HepG2 (cell line): ENCODE results near the gene ZBP1. TPM values are rescaled to one million over a fixed set of nuclear protein-coding genes. Genes with fewer than 3 reads are reported as not detected.

Source experiments
- ATAC-seq: fragments of 200-7000 bp; cut with Tn5 transposase; 3 replicates; pipeline ENCODE4 v1.9.1; 2020; ENCODE audit warnings: mild to moderate bottlenecking, moderate library complexity
- BruUV-seq: library from RNA; stranded (reverse); fragments of 400-500 nt; replicated peaks from 2 replicates; lab custom pipeline; 2021; lab: Mats Ljungman, UMichigan
- CTCF ChIA-PET: fragments of 300-600 bp; formaldehyde crosslinking; extraction: SDS; loops from one replicate; lab custom pipeline; 2021; ENCODE audit warnings: low total read pairs, inconsistent platforms, low intra/inter-chr PET ratio; lab: Yijun Ruan, JAX
- POLR2A ChIA-PET: fragments of 350-600 bp; sonication (Branson Sonifier 250); formaldehyde crosslinking; loops from one replicate; lab custom pipeline; 2020; ENCODE audit warnings: antibody characterized with exemption, inconsistent platforms; lab: Yijun Ruan, JAX
- DNase-seq: peaks from one replicate; pipeline ENCODE4 v3.0.0-alpha.2; 2015; ENCODE audit warnings: low spot score
- FAIRE-seq: peaks from 3 replicates; lab custom pipeline; 2011; peaks lifted over from hg19 to GRCh38; lab: Jason Lieb, UNC
- H2AFZ ChIP-seq: one replicate; pipeline ENCODE4 v1.6.1; 2011; ENCODE audit warnings: low read length, inconsistent platforms
- H3K27ac ChIP-seq: fragments of 300-600 bp; 3 replicates; pipeline ENCODE4 v1.8.0; 2011; ENCODE audit warnings: mixed run types, mild to moderate bottlenecking, mixed read lengths, low read length, inconsistent platforms; ENCODE audit not compliant: insufficient read depth; ENCODE audit errors: extremely low read length
- H3K27me3 ChIP-seq, 2 experiments: fragments of 200-600 bp in 1 of 2; 2 replicates in 1 of 2; 3 replicates in 1 of 2; pipeline versions ENCODE4 v1.6.0 to v1.8.0; 2011; ENCODE audit warnings: low read length in 2 of 2, mild to moderate bottlenecking in 2 of 2, moderate library complexity in 2 of 2, inconsistent platforms in 1 of 2; ENCODE audit not compliant: insufficient read depth in 2 of 2, control insufficient read depth in 1 of 2
- H3K36me3 ChIP-seq, 2 experiments: fragments of 200-600 bp in 1 of 2; replicated peaks in 1 of 2; 2 replicates in 1 of 2; 3 replicates in 1 of 2; pipeline versions ENCODE4 v1.5.1 to v1.8.0; 2011; ENCODE audit warnings: low read length in 2 of 2, inconsistent platforms in 1 of 2; ENCODE audit not compliant: insufficient read depth in 2 of 2, control insufficient read depth in 1 of 2
- H3K4me1 ChIP-seq: 2 replicates; pipeline ENCODE4 v1.5.1; 2012; ENCODE audit warnings: low read length, inconsistent platforms; ENCODE audit not compliant: insufficient read depth
- H3K4me2 ChIP-seq: 2 replicates; pipeline ENCODE4 v1.6.0; 2011; ENCODE audit warnings: low read depth, low read length, inconsistent platforms
- H3K4me3 ChIP-seq, 3 experiments: fragments of 200-600 bp in 1 of 3; sonication (generic), shearing (Covaris generic) in 1 of 3; replicated peaks in 1 of 3; 2 replicates each; pipeline ENCODE4 v1.5.1; 2011 to 2016; ENCODE audit warnings: low read length in 3 of 3, inconsistent platforms in 2 of 3, low read depth in 2 of 3, mild to moderate bottlenecking in 2 of 3, control low read depth in 1 of 3, mixed read lengths in 1 of 3; ENCODE audit not compliant: insufficient read depth in 1 of 3
- H3K79me2 ChIP-seq: one replicate; pipeline ENCODE4 v1.6.1; 2011; ENCODE audit warnings: low read length, inconsistent platforms; ENCODE audit not compliant: insufficient read depth
- H3K9ac ChIP-seq: 2 replicates; pipeline ENCODE4 v1.6.0; 2011; ENCODE audit warnings: mild to moderate bottlenecking, low read depth, low read length, inconsistent platforms; ENCODE audit not compliant: insufficient read depth
- H3K9me3 ChIP-seq: 2 replicates; pipeline ENCODE4 v1.5.1; 2012; ENCODE audit warnings: mild to moderate bottlenecking, low read length
- H4K20me1 ChIP-seq: 2 replicates; pipeline ENCODE4 v1.6.0; 2011; ENCODE audit warnings: inconsistent platforms, mild to moderate bottlenecking, low read length, moderate library complexity; ENCODE audit not compliant: insufficient read depth
- EZH2 ChIP-seq: conservative IDR thresholded peaks from 2 replicates; pipeline ENCODE4 v1.6.1; 2012; ENCODE audit warnings: mild to moderate bottlenecking, low read depth, low read length, moderate library complexity
- ZFP91 ChIP-seq: sonication (generic); formaldehyde crosslinking; IDR thresholded peaks from 2 replicates; pipeline ENCODE4 v1.9.0; 2022; ENCODE audit warnings: missing genetic modification reagents, mild to moderate bottlenecking, borderline replicate concordance
- ZNF574 ChIP-seq: sonication (generic); formaldehyde crosslinking; IDR thresholded peaks from 2 replicates; pipeline ENCODE4 v1.4.0; 2020; ENCODE audit warnings: missing genetic modification reagents
- ZSCAN31 ChIP-seq: sonication (generic); formaldehyde crosslinking; IDR thresholded peaks from 2 replicates; pipeline ENCODE4 v1.5.0; 2020; ENCODE audit warnings: low read depth, mild to moderate bottlenecking, missing genetic modification reagents
- WGBS: methylation state at CpG from one replicate; pipeline ENCODE4 v1.1.6; 2017; ENCODE audit warnings: low lambda C conversion rate; 5-methylcytosine and 5-hydroxymethylcytosine counted together
- in situ Hi-C: cut with HindIII; loops from 2 replicates; pipeline ENCODE4 v1.10.0; 2017; ENCODE audit warnings: low pct_unique_long_range_greater_than_20kb; ENCODE audit not compliant: extremely low pct_ligation_motif_present
- intact Hi-C: fragments of 100-400 bp; cut with micrococcal nuclease; formaldehyde crosslinking; loops from one replicate; pipeline ENCODE4 v1.10.0; 2022; ENCODE audit not compliant: unreplicated experiment
- polyA plus RNA-seq, 8 experiments: library from polyadenylated mRNA; depleted of rRNA in 3 of 8; stranded (reverse) in 7 of 8; unstranded in 1 of 8; fragments of >200 nt; fragmentation: Illumina TruSeq in 4 of 8; extraction: Trizol in 4 of 8; gene quantifications; 2 replicates each; pipeline versions ENCODE4 v1.2.1 to v1.2.3, GENCODE V29; 2011 to 2016; ENCODE audit warnings: low read depth in 4 of 8, missing spikeins in 1 of 8, mixed read lengths in 1 of 8; ENCODE audit not compliant: insufficient read depth in 1 of 8
- total RNA-seq, 5 experiments: library from RNA; depleted of rRNA; stranded (reverse); fragments of >200 nt; fragmentation: Illumina TruSeq; extraction: Trizol; gene quantifications; 2 replicates each; pipeline ENCODE4 v1.2.3, GENCODE V29; 2016; ENCODE audit warnings: low read depth in 1 of 5

The ZBP1 gene
- total and polyA plus RNA-seq, 2 of the 13 experiments (the other 11 are each of a cell fraction or from before 2014, with no cell fraction given) = not detected

- in situ Hi-C loops = loop anchor here (5.0 kb wide), 1 partner anchor 429 kb away; no protein-coding TSS in a partner anchor
- DNase-seq (no peak), ATAC-seq (no peak)
- Histone ChIP-seq H3K36me3 (no peaks in the 10 kb centered on the region), H3K9ac (no peak overlapping the region)
- peak; percentile 63; the same call in 1 of the 2 replicates for TF ChIP-seq EZH2
- no peak for TF ChIP-seq ZSCAN31
- TF ChIP-seq ZNF574 = no peak
- 0 out of 2 replicates have a peak, but pooled peaks have one; percentile 1 for TF ChIP-seq ZFP91 (CRISPR knock-in tag)
- TF ChIP-seq, all 625 proteins: peak for 2
- no peak for FAIRE-seq
- no TSS peak for BruUV-seq
- H3K4me2 ChIP-seq = no peak overlapping the region
- WGBS = 23% methylated on average over 5 of the region's 8 CpGs
- no peaks in the 10 kb centered on the region for H3K9me3 ChIP-seq
- intact Hi-C loops = no loop called here
- H3K79me2 ChIP-seq = no peaks in the 10 kb centered on the region
- H4K20me1 ChIP-seq = peaks cover 3% of the 10 kb centered on the region; the same call in 1 of the 2 replicates
- no peak overlapping the region for H3K4me3 ChIP-seq
- CTCF ChIA-PET = interaction anchor here (1.8 kb wide), 1 partner anchor 551 kb away, joined by 5 read pairs; no protein-coding TSS in a partner anchor
- no peak overlapping the region for H3K27ac ChIP-seq
- H2AFZ ChIP-seq = no peak overlapping the region
- peaks cover 29 to 99% of the 10 kb centered on the region in 2 experiments for H3K27me3 ChIP-seq
- H3K4me1 ChIP-seq = peaks cover 13% of the 10 kb centered on the region
- POLR2A ChIA-PET = no interaction called here
These were observed 38.2 kb upstream of the ZBP1 start for GRCh38 chr20:57658447-57658832.
